Upper lobe of right lung (tissue), 1 donor: ENCODE measurements around the gene TYMS. TPM values are rescaled to one million over a fixed set of nuclear protein-coding genes. Genes with fewer than 3 reads are reported as not detected.

ENCODE experiments used
- ATAC-seq: fragments of 200-7000 bp; cut with Tn5 transposase; one replicate; pipeline ENCODE4 v1.9.1; 2020; ENCODE audit warnings: mild to moderate bottlenecking, moderate library complexity
- DNase-seq: peaks from one replicate; pipeline ENCODE4 v3.0.0-alpha.2; 2020
- H3K27ac ChIP-seq: fragments of 200-600 bp; one replicate; pipeline ENCODE4 v1.8.0; 2022
- H3K27me3 ChIP-seq: fragments of 200-600 bp; one replicate; pipeline ENCODE4 v1.8.0; 2022; ENCODE audit warnings: mild to moderate bottlenecking
- H3K36me3 ChIP-seq: fragments of 200-600 bp; one replicate; pipeline ENCODE4 v1.8.0; 2022
- H3K4me1 ChIP-seq: fragments of 200-600 bp; one replicate; pipeline ENCODE4 v1.8.0; 2022
- H3K4me3 ChIP-seq: fragments of 200-600 bp; one replicate; pipeline ENCODE4 v1.8.0; 2022; ENCODE audit warnings: mild to moderate bottlenecking
- H3K9me3 ChIP-seq: fragments of 200-600 bp; one replicate; pipeline ENCODE4 v1.8.0; 2022
- CTCF ChIP-seq: fragments of 200-600 bp; IDR thresholded peaks from one replicate; pipeline ENCODE4 v1.8.0; 2022; ENCODE audit warnings: antibody characterized with exemption
- intact Hi-C: fragments of 100-400 bp; cut with DNase I; formaldehyde crosslinking; loops from one replicate; pipeline ENCODE4 v1.11.0; 2022
- total RNA-seq: library from RNA; stranded (reverse); fragmentation: NEBNext Ultra II Directional; extraction: Animal tissue kit (Norgen Biotek cat#: 25700); gene quantifications from one replicate; pipeline ENCODE4 v1.2.1, GENCODE V29; 2021
- donor health status: DM: no; HTN: yes; CAD: no; lungs with severe emphysema.

The TYMS gene
- total RNA-seq, 1 donor from 2014 or later: 4.6 TPM

DNA sequence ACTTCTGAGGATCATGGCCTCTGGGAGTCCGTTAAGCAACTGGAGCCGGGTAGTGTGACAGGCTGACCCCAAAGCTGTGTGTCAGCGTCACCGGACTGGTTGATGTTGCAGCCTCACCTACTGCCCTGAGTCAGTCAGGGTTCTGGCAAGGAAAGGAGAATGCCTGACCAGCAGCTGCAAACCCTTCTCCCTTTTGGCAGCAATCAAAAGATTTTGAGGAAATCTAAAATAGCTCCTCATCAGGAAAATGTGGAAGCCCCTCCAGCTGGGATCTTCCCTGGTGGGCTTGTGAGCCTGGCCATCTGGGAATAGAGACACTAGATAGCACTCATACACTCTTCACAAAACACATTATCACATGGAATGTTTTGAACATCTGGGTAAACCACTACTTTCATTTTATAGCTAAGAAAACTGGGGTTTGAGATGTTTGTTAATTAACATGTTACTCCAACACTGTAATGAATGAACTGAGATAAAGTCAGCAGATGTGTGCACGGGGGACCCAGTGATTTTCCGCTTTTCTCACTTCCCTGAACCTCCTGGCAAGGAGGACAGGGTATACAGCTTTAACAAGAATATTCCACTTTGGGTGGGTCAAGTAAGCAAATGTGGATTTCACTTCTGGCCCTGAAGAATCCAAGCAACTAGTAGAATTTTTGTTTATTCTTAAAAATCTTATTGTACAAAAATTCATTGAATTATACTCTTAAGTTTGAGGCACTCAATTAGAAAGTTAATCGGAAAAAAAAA, 36.0 kb upstream of the TYMS start:
- peak; percentile 43 for ATAC-seq
- DNase-seq: no peak
- no peaks in the 10 kb centered on the region for H3K27me3 ChIP-seq
- H3K9me3 ChIP-seq: no peaks in the 10 kb centered on the region
- no peak for TF ChIP-seq CTCF
- H3K4me1 ChIP-seq: no peaks in the 10 kb centered on the region
- intact Hi-C loops: no loop called here
- H3K27ac ChIP-seq: no peak overlapping the region
- no peaks in the 10 kb centered on the region for H3K36me3 ChIP-seq
- no peak overlapping the region for H3K4me3 ChIP-seq

DNA sequence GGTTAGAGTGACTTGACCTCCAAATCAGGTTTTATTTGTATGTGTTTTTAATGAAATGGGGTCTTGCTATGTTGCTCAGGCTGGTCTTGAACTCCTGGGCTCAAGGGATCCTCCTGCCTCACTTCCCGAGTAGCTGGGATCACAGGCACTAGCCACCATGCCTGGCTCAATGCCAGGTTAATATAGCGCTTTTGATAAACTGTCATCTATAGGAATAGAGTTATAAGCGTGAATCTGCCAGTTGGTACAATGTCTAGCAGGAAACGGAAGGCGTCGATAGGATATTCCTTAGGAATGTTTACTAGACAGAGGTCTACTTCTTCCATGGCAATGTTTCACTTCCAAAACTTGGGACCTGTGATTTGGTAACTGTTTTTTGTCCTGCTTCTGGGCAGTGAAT, 35.2 kb upstream of the TYMS start:
- Histone ChIP-seq H3K4me3 (no peak overlapping the region), H3K27ac (no peak overlapping the region), H3K4me1 (no peaks in the 10 kb centered on the region), H3K36me3 (no peaks in the 10 kb centered on the region), H3K9me3 (no peaks in the 10 kb centered on the region), H3K27me3 (no peaks in the 10 kb centered on the region)
- no peak for TF ChIP-seq CTCF
- DNase-seq: no peak
- ATAC-seq: no peak
- intact Hi-C loops: no loop called here

DNA sequence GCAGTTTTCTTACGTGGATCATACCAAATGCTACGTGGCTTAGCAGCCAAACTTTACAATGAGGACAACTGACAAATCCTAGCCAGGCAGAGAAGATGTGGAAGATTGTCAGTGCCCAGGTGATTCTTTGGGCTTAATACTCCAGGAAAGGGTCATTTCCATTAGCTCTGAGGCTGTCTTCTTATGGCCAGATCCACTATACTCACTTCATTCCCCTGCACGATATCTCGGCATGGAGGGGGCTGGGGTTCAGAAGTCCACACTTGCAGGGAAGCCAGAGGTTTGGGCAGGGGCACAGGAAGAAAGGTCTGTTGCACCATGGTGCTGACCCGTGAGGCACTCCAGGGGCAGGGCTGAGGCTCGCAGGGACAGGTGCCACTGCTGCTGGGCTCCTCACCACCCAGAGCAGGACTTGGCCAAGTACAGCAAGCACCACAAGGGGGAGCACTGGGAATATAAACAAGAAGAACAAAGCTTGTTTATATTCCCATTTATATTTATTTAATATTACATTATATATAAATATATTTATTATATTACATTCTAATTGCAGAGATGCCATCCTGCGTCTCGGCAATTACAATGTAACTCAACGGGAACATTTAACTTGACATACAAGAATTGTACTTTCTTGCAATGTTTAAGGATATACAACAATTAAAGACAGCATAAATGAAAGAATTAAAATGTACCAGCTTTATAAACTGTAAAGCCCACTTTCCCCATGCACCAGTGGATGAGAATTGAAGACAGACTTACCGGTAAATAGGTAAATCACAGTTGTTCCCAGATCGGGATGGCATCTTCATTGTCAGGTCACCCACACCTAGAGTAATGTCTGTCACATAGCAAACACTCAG, 33.5 kb upstream of the TYMS start:
- Histone ChIP-seq H3K27ac (no peak overlapping the region), H3K4me3 (no peak overlapping the region), H3K27me3 (no peaks in the 10 kb centered on the region), H3K36me3 (no peaks in the 10 kb centered on the region), H3K9me3 (no peaks in the 10 kb centered on the region), H3K4me1 (no peaks in the 10 kb centered on the region)
- ATAC-seq: peak; percentile 90
- peak; percentile 74 for DNase-seq
- intact Hi-C loops: no loop called here
- TF ChIP-seq CTCF: peak; percentile 82

- no peak for TF ChIP-seq CTCF
- DNase-seq (no peak), ATAC-seq (no peak)
- H3K36me3 ChIP-seq: no peaks in the 10 kb centered on the region
- H3K27ac ChIP-seq: no peak overlapping the region
- H3K9me3 ChIP-seq: no peaks in the 10 kb centered on the region
- H3K4me1 ChIP-seq: no peaks in the 10 kb centered on the region
- intact Hi-C loops: no loop called here
- H3K4me3 ChIP-seq: no peak overlapping the region
- no peaks in the 10 kb centered on the region for H3K27me3 ChIP-seq
These were observed 30.2 kb upstream of the TYMS start for GRCh38 chr18:627231-627630.

DNA sequence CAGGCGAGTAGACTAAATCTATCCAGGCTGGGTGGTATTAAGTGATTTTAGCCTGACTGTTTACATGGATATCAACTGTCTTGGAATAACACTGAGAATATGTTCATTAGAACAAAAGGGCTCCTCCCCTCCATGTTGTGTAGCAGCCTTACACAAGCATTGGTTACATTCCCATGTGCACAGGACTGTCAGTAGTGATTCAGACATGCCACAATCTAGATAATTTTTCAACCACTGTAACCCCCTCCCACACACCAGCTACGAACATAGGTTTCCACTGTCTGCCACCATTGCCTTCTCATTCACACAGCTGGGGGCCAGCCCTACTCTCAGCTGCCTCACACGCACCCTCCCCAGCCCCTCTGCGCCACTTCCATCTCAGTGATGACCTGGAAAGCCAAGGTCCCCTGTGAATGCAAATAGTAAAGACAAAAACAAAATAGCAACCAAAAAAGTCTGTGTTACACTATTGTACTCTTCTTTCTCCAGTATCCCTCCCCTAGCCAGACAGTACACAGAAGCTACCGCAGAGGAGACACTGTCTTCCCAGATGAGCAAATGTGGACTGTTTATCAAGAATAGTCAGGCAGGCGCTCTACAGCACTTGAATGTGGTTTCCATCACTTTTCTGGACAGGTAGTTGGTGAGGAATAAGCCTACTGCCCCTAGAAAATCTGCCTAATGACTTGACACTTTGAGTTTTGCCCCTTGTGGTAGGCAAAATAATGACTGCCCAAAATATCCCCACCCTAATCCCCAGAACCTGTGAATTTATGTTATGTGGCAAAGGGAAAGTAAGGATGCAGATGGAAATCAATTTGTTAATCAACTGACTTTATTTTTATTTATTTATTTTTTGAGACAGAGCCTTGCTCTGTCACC, 27.9 kb upstream of the TYMS start:
- no peaks in the 10 kb centered on the region for H3K9me3 ChIP-seq
- intact Hi-C loops: no loop called here
- no peaks in the 10 kb centered on the region for H3K36me3 ChIP-seq
- H3K4me3 ChIP-seq: no peak overlapping the region
- no peaks in the 10 kb centered on the region for H3K4me1 ChIP-seq
- no peaks in the 10 kb centered on the region for H3K27me3 ChIP-seq
- ATAC-seq: no peak
- no peak for TF ChIP-seq CTCF
- no peak overlapping the region for H3K27ac ChIP-seq
- DNase-seq: no peak
